Hepatocyte (in vitro differentiated cells): Measurements from ENCODE around the gene CSNK2A1. TPM values are rescaled to one million over a fixed set of nuclear protein-coding genes. Genes with fewer than 3 reads are reported as not detected.

Experiments used
- DNase-seq: peaks from one replicate; pipeline ENCODE4 v3.0.0-alpha.2; 2016; ENCODE audit warnings: low spot score
- H2AFZ ChIP-seq: fragments of 200-600 bp; sonication (generic); 2 replicates; pipeline ENCODE4 v1.6.0; 2016; ENCODE audit warnings: antibody characterized with exemption, mild to moderate bottlenecking
- H3K27ac ChIP-seq: fragments of 200-600 bp; sonication (generic); 2 replicates; pipeline ENCODE4 v1.5.1; 2016; ENCODE audit warnings: mild to moderate bottlenecking
- H3K27me3 ChIP-seq: fragments of 200-600 bp; sonication (generic); 2 replicates; pipeline ENCODE4 v1.6.1; 2016
- H3K36me3 ChIP-seq: fragments of 200-600 bp; sonication (generic); replicated peaks from 2 replicates; pipeline ENCODE4 v1.5.1; 2016; ENCODE audit warnings: low read depth; ENCODE audit not compliant: insufficient read depth
- H3K4me1 ChIP-seq: fragments of 200-600 bp; sonication (generic); 2 replicates; pipeline ENCODE4 v1.5.1; 2016; ENCODE audit warnings: mild to moderate bottlenecking, moderate library complexity; ENCODE audit not compliant: insufficient read depth
- H3K4me2 ChIP-seq: fragments of 200-600 bp; sonication (generic); 2 replicates; pipeline ENCODE4 v1.6.0; 2016
- H3K4me3 ChIP-seq: fragments of 200-600 bp; sonication (generic); 2 replicates; pipeline ENCODE4 v1.5.1; 2016; ENCODE audit warnings: mild to moderate bottlenecking
- H3K79me2 ChIP-seq: fragments of 200-600 bp; sonication (generic); 2 replicates; pipeline ENCODE4 v1.6.0; 2017; ENCODE audit warnings: mild to moderate bottlenecking
- H3K9me2 ChIP-seq: fragments of 200-600 bp; sonication (generic); replicated peaks from 2 replicates; pipeline ENCODE4 v1.6.0; 2017; ENCODE audit warnings: mild to moderate bottlenecking; ENCODE audit not compliant: insufficient read depth
- H3K9me3 ChIP-seq: fragments of 200-600 bp; sonication (generic); 2 replicates; pipeline ENCODE4 v1.5.1; 2016; ENCODE audit warnings: low read depth, mild to moderate bottlenecking
- H4K20me1 ChIP-seq: fragments of 200-600 bp; sonication (generic); 2 replicates; pipeline ENCODE4 v1.6.0; 2016; ENCODE audit warnings: mild to moderate bottlenecking; ENCODE audit not compliant: insufficient read depth, poor library complexity, severe bottlenecking
- CTCF ChIP-seq: fragments of 200-600 bp; sonication (generic); IDR thresholded peaks from 2 replicates; pipeline ENCODE4 v1.5.1; 2016; ENCODE audit warnings: antibody characterized with exemption, mild to moderate bottlenecking; ENCODE audit not compliant: poor library complexity
- EZH2 ChIP-seq: fragments of 200-600 bp; sonication (generic); IDR thresholded peaks from 2 replicates; pipeline ENCODE4 v1.6.1; 2016; ENCODE audit warnings: antibody characterized with exemption, mild to moderate bottlenecking, borderline replicate concordance
- EZH2phosphoT487 ChIP-seq: fragments of 200-600 bp; sonication (generic); IDR thresholded peaks from one replicate; pipeline ENCODE4 v1.6.1; 2018; ENCODE audit warnings: antibody characterized with exemption, mild to moderate bottlenecking, low read depth, moderate library complexity; ENCODE audit not compliant: unreplicated experiment, severe bottlenecking
- WGBS: methylation state at CpG from one replicate; pipeline ENCODE4 v1.1.6; 2016; ENCODE audit warnings: low lambda C conversion rate; ENCODE audit errors: missing lambda C conversion rate; 5-methylcytosine and 5-hydroxymethylcytosine counted together
- polyA plus RNA-seq: library from polyadenylated mRNA; unstranded; fragments of >200 nt; fragmentation: Nextera tagmentation; extraction: Ambion mirVana; gene quantifications from 2 replicates; pipeline ENCODE4 v1.2.1, GENCODE V29; 2016
- total RNA-seq: library from RNA; depleted of rRNA; stranded (reverse); fragments of >200 nt; gene quantifications from 2 replicates; pipeline ENCODE4 v1.2.3, GENCODE V29; 2014

Gene CSNK2A1
- total and polyA plus RNA-seq, 2 experiments from 2014 or later: 65.6 to 173 TPM

GRCh38 chr20:568673-569415 is 25.3 kb upstream of the CSNK2A1 start:
- H3K9me2 ChIP-seq: no peaks in the 10 kb centered on the region
- no peak for DNase-seq
- no peak overlapping the region for H2AFZ ChIP-seq
- no peaks in the 10 kb centered on the region for H4K20me1 ChIP-seq
- no peak overlapping the region for H3K4me3 ChIP-seq
- peaks cover 8% of the 10 kb centered on the region for H3K4me1 ChIP-seq
- H3K9me3 ChIP-seq: no peaks in the 10 kb centered on the region
- peaks cover 18% of the 10 kb centered on the region for H3K27me3 ChIP-seq
- H3K4me2 ChIP-seq: no peak overlapping the region
- TF ChIP-seq CTCF: no peak
- TF ChIP-seq EZH2: no peak
- TF ChIP-seq EZH2phosphoT487: no peak
- H3K27ac ChIP-seq: no peak overlapping the region
- H3K36me3 ChIP-seq: no peaks in the 10 kb centered on the region
- no peaks in the 10 kb centered on the region for H3K79me2 ChIP-seq
- WGBS: 78% methylated on average over 14 of the region's 14 CpGs

- Histone ChIP-seq H2AFZ (no peak overlapping the region), H4K20me1 (no peaks in the 10 kb centered on the region), H3K36me3 (no peaks in the 10 kb centered on the region), H3K27ac (no peak overlapping the region), H3K4me3 (no peak overlapping the region), H3K4me2 (no peak overlapping the region), H3K9me2 (no peaks in the 10 kb centered on the region), H3K79me2 (no peaks in the 10 kb centered on the region), H3K4me1 (peaks cover 8% of the 10 kb centered on the region), H3K9me3 (no peaks in the 10 kb centered on the region), H3K27me3 (peaks cover 11% of the 10 kb centered on the region)
- 74% methylated on average over 17 of the region's 20 CpGs for WGBS
- no peak for DNase-seq
- TF ChIP-seq CTCF (no peak), EZH2phosphoT487 (no peak), EZH2 (no peak)
Measured at GRCh38 chr20:568097-568652, 24.6 kb upstream of the CSNK2A1 start.

- Histone ChIP-seq H3K27me3 (no peaks in the 10 kb centered on the region), H3K79me2 (no peaks in the 10 kb centered on the region), H4K20me1 (no peaks in the 10 kb centered on the region), H3K4me3 (no peak overlapping the region), H3K36me3 (no peaks in the 10 kb centered on the region), H3K4me2 (no peak overlapping the region), H3K9me3 (no peaks in the 10 kb centered on the region), H3K27ac (no peak overlapping the region), H3K9me2 (no peaks in the 10 kb centered on the region), H2AFZ (no peak overlapping the region), H3K4me1 (no peaks in the 10 kb centered on the region)
- DNase-seq: no peak
- 94% methylated on average over 3 of the region's 3 CpGs for WGBS
- TF ChIP-seq CTCF: no peak
- TF ChIP-seq EZH2phosphoT487: no peak
- TF ChIP-seq EZH2: no peak
Measured at GRCh38 chr20:564192-564591, 20.6 kb upstream of the CSNK2A1 start.
